Gastrocnemius medialis (tissue), 4 donors: Measurements from ENCODE around the gene DCN.

ENCODE experiments used
- POLR2A ChIP-seq, 2 donors: fragments of 450-650 bp; IDR thresholded peaks; one replicate each; pipeline ENCODE4 v1.6.1; 2017; ENCODE audit warnings: antibody characterized with exemption in 2 of 2, mild to moderate bottlenecking in 2 of 2, moderate library complexity in 2 of 2
- TF ChIP-seq, protein P1 (sequence below), 5 experiments: fragments of 450-650 bp in 3 of 5; fragments of 200-600 bp in 2 of 5; sonication (generic) in 2 of 5; IDR thresholded peaks in 4 of 5; conservative IDR thresholded peaks in 1 of 5; 1 replicate in 4 of 5; 2 replicates in 1 of 5; pipeline ENCODE4 v1.5.1; 2016 to 2019; ENCODE audit warnings: antibody characterized with exemption in 5 of 5, mild to moderate bottlenecking in 3 of 5, moderate library complexity in 3 of 5

DNA sequence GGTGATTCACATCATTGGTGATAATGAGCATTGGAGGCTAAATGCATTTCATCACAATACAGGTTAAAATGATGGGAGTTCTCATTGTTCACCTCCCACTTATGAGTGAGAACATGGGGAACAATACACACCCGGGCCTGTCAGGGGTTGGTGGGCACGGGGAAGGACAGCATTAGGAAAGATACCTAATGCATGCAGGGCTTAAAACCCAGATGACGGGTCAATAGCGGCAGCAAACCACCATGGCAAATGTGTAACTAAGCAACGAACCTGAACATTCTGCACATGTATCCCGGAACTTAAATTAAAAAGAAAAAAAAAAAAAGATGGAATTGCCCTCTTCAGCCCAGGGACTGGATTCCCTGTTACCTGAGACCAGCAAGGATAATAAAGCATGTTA, 69.0 kb downstream of the DCN start:
- TF ChIP-seq, protein P1, sequence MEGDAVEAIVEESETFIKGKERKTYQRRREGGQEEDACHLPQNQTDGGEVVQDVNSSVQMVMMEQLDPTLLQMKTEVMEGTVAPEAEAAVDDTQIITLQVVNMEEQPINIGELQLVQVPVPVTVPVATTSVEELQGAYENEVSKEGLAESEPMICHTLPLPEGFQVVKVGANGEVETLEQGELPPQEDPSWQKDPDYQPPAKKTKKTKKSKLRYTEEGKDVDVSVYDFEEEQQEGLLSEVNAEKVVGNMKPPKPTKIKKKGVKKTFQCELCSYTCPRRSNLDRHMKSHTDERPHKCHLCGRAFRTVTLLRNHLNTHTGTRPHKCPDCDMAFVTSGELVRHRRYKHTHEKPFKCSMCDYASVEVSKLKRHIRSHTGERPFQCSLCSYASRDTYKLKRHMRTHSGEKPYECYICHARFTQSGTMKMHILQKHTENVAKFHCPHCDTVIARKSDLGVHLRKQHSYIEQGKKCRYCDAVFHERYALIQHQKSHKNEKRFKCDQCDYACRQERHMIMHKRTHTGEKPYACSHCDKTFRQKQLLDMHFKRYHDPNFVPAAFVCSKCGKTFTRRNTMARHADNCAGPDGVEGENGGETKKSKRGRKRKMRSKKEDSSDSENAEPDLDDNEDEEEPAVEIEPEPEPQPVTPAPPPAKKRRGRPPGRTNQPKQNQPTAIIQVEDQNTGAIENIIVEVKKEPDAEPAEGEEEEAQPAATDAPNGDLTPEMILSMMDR (IDR thresholded peaks at IDR 0.05 in 4 of 5, conservative IDR thresholded peaks at IDR 0.05 in 1 of 5), result no peak
- no peak for TF ChIP-seq POLR2A (IDR thresholded peaks at IDR 0.05)
